GM19351 (cell line): ENCODE data around the gene SH3TC1.

Experiments used
- ATAC-seq: cut with Tn5 transposase; IDR thresholded peaks from one replicate; pipeline ENCODE4 v1.9.1; 2021; ENCODE audit warnings: mild to moderate bottlenecking, moderate library complexity; ENCODE audit not compliant: unreplicated experiment

Gene SH3TC1

GRCh38 chr4:8163436-8164193 is 35.5 kb upstream of the SH3TC1 start:
- ATAC-seq, result no peak

- no peak for ATAC-seq
These were observed 34.9 kb upstream of the SH3TC1 start for GRCh38 chr4:8164194-8164565.

- no peak for ATAC-seq
These were observed 34.4 kb upstream of the SH3TC1 start for GRCh38 chr4:8164687-8165086.

- no peak for ATAC-seq
These were observed 33.7 kb upstream of the SH3TC1 start for GRCh38 chr4:8165374-8165896.

- ATAC-seq, result no peak
These were observed 31.8 kb upstream of the SH3TC1 start for GRCh38 chr4:8167291-8167690.

GRCh38 chr4:8167815-8168214 is 31.3 kb upstream of the SH3TC1 start:
- no peak for ATAC-seq

GRCh38 chr4:8168232-8168631 is 30.9 kb upstream of the SH3TC1 start:
- no peak for ATAC-seq

- ATAC-seq, result no peak
These were observed 30.1 kb upstream of the SH3TC1 start for GRCh38 chr4:8168832-8169598.

GRCh38 chr4:8169763-8170162 is 29.3 kb upstream of the SH3TC1 start:
- ATAC-seq, result no peak

GRCh38 chr4:8170341-8170740 is 28.7 kb upstream of the SH3TC1 start:
- ATAC-seq, result no peak

GRCh38 chr4:8171266-8171665 is 27.8 kb upstream of the SH3TC1 start:
- no peak for ATAC-seq

GRCh38 chr4:8171984-8172924 is 26.8 kb upstream of the SH3TC1 start:
- ATAC-seq, result peak; percentile 83

- no peak for ATAC-seq
These were observed 25.4 kb upstream of the SH3TC1 start for GRCh38 chr4:8173492-8174242.

GRCh38 chr4:8174970-8175369 is 24.1 kb upstream of the SH3TC1 start:
- ATAC-seq, result no peak

- no peak for ATAC-seq
These were observed 23.4 kb upstream of the SH3TC1 start for GRCh38 chr4:8175686-8176085.

GRCh38 chr4:8176547-8177399 is 22.3 kb upstream of the SH3TC1 start:
- ATAC-seq, result peak; percentile 62

- ATAC-seq, result no peak
These were observed 21.5 kb upstream of the SH3TC1 start for GRCh38 chr4:8177552-8177951.

- no peak for ATAC-seq
These were observed 21.1 kb upstream of the SH3TC1 start for GRCh38 chr4:8177956-8178355.

- ATAC-seq, result no peak
These were observed 20.0 kb upstream of the SH3TC1 start for GRCh38 chr4:8179074-8179473.
